NCI-H82 treated with DMSO at 0.1 percent for 48 hours (cell line): Measurements from ENCODE around the gene PLCD3.

Experiments used
- DNase-seq: peaks from one replicate; lab custom pipeline; 2025; ENCODE audit not compliant: unreplicated experiment; lab: John Stamatoyannopoulos, UW

PLCD3 gene, protein sequence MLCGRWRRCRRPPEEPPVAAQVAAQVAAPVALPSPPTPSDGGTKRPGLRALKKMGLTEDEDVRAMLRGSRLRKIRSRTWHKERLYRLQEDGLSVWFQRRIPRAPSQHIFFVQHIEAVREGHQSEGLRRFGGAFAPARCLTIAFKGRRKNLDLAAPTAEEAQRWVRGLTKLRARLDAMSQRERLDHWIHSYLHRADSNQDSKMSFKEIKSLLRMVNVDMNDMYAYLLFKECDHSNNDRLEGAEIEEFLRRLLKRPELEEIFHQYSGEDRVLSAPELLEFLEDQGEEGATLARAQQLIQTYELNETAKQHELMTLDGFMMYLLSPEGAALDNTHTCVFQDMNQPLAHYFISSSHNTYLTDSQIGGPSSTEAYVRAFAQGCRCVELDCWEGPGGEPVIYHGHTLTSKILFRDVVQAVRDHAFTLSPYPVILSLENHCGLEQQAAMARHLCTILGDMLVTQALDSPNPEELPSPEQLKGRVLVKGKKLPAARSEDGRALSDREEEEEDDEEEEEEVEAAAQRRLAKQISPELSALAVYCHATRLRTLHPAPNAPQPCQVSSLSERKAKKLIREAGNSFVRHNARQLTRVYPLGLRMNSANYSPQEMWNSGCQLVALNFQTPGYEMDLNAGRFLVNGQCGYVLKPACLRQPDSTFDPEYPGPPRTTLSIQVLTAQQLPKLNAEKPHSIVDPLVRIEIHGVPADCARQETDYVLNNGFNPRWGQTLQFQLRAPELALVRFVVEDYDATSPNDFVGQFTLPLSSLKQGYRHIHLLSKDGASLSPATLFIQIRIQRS

DNA sequence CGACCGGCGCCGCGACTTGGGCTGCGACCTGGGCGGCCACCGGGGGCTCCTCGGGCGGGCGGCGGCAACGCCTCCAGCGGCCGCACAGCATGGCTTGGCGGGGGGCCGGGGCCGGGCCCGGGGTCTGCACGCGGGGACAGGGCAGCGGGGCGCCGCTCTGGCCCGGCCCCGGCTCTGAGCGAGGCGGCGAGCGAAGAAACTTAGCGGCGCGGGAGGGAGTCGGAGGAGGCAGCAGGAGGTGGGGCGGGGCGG, at the start of gene PLCD3:
Gene PLCD3, minus strand, starts transcription at position 196 of the 252 bp plus-strand sequence. Its CDS starts 105 bp downstream, at position 91.
- no peak for DNase-seq

DNA sequence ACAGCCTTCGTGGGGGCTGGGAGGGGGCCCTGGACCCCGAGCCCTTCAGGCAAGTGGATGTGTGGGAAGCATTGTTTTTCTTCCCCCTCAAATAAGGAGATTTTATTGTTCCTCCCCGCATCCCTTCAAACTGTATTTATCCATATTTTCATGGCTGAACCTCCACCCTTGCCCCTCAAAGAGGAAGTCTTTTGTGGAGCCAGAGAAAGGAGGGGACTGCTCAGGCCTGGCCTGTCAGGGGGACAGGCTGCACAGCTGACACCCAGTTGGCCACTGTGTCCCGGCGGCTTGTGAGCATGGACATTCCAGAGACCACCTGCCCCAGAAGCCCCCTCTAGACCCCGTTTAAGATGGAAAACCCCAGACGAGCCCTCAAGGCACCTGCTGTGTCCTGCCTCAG, 45.2 kb upstream of the PLCD3 start:
- DNase-seq, result no peak

DNA sequence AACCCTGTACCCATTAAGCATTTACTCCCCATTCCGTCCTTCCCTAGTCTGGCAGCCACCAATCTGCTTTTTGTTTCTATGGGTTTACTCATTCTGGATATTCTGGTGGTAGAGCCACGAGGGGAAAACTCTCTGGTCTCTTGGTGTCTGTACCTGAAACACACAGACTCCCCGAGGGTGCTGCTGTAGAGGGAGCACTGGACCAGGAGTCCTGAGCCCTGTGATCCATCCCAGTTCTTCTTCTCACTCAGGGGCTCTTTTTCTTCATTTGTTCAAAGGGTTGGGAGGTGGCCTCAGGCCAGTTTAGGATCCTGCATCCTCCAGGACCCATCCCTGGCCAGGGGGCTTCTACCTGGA, 43.4 kb upstream of the PLCD3 start:
- DNase-seq, result no peak

DNA sequence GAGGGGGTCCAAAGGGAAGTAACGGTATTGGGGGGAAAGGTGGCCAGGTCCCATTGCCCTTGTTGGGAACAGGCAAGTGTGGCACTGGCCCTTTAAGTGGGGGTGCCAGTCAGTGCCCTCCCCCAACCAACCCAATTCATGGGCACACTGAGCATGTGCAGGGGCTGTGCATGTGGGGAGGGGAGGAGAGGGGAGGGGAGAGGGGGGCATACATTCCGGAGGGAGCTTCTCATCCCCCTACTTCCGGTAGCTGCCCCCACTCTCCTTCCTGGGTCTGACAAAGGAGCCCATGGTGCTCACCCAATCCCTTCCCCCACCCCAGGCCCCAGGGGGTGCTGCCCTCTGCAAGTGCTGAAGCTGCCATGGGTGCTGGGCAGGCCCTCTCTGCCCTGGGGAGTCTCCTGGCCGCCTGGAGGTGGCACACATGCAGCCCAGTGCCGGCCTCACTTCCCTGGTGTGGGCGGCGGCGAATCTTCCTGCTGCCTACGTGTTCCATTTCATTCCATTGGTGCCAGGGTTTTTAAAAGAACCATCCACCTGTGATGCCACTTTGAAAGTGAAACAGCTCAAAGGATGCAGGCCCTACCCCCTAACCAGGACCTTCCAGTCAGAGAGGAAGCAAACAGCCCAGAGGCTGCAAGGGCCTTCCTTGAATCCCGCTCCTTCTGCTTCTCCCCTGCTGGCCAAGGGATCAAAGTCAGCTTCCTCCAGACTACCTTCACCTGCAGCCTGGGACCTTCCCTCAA, 40.4 kb upstream of the PLCD3 start:
- peak; percentile 16 for DNase-seq

DNA sequence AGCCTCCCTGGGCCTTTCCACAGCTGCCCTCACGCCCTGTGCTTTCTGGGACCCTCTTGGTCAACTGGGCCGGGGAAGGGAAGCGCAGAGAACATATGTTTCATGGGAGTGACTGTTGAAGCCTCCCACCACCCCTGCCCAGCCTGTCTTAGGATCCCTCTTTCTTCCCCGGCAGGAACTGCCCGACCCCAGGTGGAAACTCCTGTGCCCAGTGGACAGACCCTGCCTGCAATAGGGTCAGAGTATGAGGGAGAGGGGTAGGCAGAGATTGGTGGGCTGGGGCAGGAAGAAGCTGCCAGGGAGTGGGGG, 39.9 kb upstream of the PLCD3 start:
- DNase-seq, result no peak

DNA sequence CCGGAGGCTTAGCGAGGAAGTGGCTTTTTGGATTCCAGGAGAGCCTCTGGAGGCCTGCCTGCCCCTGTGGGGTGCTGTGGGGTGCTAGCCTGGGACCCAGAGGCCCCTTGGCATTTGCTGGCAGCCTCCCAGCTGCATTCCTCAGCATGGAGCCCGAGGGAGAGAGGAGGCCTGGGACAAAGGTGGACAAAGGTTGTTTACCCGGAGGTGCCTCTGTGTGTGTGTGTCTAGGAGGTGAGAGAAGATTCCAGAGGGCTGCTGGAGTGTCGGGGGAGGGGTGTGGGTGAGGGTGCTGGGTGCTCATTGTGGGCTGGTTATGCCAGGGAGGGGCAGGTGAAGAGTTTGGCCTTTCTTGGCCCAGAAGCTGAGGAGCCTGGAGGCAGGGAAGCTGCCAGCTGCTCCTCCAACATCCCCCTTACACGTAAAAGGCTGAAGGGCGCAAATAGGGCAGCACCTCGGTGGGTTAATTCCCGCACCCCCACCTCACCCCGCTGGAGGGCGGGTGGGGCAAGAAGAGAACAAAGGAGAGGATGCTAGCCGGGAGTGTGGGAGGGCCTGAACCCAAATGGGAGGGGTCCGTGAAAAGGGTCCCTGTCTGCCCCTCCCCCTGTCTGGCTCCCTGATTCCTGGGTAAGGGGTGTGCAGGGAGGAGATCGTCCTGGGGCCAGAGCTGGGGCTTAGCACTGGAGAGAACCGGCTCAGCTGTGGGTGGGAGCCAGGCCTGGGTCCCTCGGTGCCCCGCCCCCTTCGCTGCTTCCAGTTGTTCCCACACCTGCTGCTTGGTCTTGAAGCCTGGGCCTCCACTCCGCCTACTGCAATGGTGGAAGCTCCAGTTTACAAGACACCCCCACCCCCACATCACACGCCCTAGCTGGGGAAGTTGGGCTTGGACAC, 39.3 kb upstream of the PLCD3 start:
- peak; percentile 57 for DNase-seq

DNA sequence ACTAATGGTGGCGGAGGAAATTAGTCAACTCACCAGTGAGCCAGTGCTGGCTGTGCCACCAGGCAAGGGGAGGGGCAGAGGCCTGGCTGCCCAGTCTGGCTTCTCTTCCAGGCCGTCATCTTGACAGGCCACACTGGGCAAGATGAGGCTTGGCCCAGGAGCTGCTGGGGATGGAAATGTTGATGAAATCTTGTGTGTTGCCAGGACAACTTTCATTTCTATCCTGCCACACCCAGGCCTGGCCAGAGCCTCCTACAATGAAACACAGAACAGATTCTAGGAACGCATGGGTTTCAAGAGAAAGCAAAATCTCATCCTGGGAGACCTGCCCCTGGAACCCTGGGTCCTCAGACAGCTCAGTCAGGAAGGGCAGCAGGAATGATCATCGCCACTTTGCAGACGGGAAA, 38.6 kb upstream of the PLCD3 start:
- DNase-seq, result no peak

DNA sequence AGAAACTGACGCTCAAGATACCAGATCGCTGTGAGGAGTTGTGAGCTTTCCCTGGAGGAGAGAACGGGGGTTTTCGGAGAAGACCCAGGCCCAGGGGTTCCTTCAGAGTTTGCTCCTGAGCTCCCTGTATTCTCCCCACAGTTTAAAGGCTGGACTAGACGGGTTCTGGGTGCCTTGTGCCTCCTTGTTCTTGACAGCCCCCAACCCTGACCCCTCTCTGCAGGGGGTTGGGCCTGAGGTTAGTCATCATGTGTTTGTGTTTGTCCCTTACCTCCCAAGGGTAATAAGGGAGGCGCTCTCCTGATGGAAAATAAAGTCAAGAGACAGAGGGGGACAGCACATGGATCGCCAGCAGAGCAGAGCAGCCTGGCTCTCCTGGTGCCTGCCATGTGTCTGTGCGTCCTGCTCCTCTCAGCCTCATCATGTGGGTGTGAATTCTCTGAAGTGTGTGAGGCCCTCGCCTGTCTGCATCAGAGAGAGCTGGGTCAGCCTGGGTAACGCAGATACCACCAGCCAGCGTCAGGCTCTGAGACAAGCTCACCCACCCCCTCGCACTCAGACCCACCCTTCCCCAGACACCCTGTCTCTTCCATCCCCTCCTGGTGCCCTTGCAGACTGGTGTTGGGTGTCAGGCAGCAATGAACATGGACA, 38.1 kb upstream of the PLCD3 start:
- DNase-seq, result no peak

DNA sequence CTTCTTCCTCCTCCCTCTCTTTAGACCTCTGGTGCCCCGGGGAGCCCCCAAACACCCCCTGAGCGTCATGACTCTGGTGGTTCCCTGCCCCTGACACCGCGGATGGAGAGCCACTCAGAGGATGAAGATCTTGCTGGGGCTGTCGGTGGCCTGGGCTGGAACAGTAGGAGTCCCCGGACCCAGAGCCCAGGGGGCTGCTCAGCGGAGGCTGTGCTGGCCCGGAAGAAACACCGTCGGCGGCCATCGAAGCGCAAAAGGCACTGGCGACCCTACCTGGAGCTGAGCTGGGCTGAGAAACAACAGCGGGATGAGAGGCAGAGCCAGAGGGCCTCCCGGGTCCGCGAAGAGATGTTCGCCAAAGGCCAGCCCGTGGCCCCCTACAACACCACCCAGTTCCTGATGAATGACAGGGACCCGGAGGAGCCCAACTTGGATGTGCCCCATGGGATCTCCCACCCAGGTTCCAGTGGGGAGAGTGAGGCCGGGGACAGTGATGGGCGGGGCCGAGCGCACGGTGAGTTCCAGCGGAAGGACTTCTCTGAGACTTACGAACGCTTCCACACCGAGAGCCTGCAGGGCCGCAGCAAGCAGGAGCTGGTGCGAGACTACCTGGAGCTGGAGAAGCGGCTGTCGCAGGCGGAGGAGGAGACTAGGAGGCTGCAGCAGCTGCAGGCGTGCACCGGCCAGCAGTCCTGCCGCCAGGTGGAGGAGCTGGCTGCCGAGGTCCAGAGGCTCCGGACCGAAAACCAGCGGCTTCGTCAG, 36.9 kb upstream of the PLCD3 start:
- DNase-seq, result no peak

DNA sequence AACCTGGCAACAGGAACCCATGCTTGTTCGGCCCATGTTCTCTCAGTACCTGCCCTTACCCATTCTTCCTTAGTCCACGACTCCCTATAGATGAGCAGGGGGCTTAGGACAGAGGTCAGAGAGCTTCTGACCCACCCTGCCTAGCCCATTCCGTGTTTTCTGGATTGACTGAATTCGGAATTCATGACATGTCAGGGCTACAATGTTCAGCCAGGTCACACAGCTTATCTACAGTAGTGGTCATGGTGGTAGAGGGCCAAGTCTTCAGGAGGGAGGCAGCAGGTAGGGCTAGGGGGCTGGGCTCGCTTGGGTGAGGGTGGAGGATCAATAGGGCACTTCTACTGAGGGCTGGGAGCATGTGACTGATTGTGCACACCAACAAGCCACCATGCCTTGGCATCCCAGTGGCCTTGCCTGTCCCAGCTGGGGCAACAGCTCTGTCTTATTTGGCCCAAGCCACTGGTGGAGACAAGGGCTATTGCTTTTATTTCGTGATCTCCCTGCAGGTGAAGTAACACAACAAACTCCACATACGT, 32.5 kb upstream of the PLCD3 start:
- DNase-seq, result no peak

DNA sequence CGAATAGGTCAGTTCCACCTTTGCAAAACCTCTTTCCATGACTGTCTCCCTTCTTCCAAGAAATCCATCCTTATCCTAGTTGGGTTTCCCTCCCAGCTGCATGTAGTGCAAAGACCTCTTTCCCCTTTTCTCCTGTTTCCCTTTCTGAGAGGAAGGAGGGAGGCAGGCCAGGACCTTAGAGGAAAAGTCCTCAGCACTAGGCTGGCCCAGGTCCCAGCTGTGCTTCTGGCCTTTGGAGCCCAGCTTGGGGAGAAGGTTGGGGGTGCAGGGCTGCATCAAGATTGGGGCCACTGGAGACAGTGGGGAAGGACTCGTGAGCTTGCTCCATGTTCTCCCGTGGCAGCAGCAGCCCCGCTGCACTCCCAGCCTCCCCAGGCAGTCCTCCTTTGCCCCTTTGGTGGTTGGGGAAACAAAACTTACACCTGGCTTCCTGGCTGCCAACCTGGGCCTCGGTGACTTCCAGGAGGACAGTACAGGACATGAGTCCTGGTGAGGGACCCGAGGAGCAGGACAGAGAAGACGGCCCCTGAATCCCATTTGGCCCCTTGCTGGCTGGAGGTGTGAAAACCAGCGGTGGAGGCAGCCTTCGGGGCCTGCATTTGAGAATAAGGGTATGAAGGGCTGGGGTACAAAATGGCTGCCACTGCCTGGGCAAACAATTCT, 29.8 kb upstream of the PLCD3 start:
- DNase-seq, result no peak

DNA sequence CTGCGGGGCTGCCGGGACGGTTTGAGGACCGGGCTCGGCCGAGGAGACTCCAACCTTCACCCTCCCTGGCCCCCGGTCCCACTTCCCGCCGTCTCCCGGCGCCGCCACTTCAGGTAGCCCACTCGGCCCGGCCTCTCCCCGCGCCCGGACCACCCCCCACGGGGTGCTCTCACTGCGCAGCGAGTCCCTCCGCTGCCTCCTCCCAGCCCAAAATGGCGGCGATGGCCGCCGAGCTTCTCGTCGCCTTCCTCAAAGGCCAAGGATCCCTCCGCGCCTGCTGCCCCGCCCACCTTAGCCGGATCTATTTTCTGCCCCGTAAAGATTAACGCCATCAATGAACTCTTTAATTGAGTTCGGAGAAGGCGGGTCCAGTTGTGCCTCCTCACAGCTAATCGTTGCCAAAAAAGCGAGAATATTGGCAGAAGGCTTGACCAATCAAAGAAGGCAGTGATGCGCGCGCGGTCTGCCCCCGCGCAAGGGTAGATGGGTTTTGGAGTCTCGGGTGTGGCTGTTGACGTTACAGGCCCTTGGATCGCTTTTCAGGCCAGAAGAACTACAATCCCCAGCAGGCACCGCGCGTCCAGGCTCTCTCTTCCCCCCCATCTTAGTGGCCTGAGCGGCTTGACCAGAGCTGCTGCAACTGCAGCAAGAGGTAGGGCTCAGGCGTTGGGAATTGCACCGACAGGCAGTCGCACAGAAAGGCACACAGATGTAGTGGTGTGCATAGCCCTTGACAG, 29.1 kb upstream of the PLCD3 start, which contains the start of gene HEXIM2:
Gene HEXIM2, plus strand, starts transcription at position 588 of the 737 bp plus-strand sequence. CDS start 919 bp downstream, outside the sequence.
- DNase-seq, result peak; percentile 100

DNA sequence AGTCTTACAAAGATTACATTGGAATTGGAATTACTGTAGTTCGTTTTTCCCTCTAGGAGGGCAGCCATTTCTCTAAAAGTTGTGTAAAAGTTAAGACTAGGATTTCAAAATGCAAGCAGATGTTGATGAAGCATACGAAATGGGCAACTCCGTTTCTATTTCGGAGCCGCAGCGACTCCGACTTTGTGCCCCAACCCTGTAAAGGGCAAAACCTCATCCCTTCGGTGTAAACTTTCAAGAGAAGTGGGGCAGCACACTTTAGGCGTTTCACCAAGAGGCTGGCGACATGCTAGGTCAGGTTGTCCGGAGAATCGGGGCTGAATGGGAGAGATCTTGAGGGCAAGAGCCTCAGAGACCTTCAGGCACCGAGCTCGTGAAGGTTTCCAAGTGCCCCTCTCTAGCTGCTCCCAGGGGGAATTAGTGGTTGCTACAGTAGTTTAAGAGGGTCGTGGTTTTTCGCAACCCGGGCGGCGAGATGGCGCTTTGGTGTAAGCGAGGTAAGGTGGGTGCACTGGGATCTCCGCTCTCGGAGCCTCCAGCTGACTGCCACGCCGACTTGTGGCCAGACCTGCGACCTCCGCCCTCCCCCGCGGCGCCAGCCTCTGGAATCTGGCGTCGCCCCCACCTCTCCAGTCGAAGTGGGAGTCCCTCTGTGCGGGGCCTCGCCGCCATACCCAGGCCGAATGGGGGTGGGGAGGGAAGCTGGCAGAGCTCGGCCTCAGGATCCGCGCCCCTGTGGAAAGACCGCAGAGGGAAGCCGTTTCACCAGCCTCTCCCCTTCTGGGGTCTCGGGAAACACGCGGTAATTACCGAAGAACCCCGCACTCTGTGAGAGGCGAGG, 28.4 kb upstream of the PLCD3 start:
- peak; percentile 34 for DNase-seq

DNA sequence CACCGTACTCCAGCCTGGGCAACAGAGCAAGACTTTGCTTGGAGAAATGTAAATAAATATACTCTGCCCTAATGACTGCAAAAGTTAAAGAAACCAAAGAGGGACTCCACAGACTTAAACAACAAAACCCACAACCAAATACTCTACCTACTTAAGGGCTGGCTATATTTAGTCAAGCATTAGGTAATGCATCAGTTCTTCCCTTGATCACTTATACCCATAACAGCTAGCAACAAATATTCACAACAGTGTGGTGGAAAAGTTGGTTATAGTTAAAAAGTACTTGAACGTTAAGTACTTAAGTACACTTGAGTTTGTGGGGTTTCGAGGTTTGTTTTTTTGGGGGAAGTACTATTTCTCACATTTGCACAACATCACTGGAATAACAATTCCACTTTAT, 23.9 kb upstream of the PLCD3 start:
- DNase-seq, result no peak

DNA sequence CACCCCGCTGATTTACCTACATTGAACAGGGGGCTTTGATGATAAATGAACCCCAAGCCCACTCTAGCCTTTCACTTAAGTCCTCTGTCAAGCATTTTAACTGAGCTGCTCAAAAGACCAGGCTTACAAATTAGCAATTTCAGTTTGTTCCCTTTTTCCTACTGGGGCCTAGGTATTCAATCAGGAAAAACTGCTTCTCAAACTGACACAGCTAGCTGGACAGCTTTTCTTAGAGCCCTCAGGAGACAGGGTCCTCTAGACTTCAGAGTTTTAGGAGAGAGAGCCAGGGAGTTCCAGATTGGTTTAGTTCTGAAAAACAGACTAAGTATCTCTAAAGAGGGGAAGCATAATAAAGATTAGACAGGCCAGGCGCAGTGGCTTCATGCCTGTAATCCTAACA, 23.2 kb upstream of the PLCD3 start:
- DNase-seq, result no peak

DNA sequence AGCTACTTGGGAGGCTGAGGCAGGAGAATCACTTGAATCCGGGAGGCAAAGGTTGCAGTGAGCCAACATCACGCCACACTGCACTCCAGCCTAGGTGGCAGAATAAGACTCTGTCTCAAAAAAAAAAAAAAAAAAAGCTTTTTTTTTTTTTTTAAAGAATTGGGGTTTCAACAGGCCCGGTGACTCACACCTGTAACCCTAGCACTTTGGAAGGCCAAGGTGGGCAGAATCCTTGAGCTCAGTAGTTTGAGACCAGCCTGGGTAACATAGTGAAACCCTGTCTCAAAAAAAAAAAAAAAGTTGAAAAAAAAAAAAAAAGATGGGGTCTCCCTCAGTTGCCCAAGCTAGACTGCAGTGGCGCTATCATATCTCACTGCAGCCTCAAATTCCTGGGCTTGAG, 22.7 kb upstream of the PLCD3 start:
- no peak for DNase-seq
